HepG2 (cell line): ENCODE measurements around the gene ANO4.

Experiments used
- CEBPB ChIP-seq: IDR thresholded peaks from 2 replicates; pipeline ENCODE4 v1.6.1; 2011; ENCODE audit warnings: low read depth, low read length, improper control_type of control experiment, borderline replicate concordance
- HDAC6 ChIP-seq: fragments of 200-600 bp; sonication (generic); IDR thresholded peaks from 2 replicates; pipeline ENCODE4 v1.7.0; 2017; ENCODE audit warnings: mild to moderate bottlenecking, antibody characterized with exemption, low read length, low read depth
- NFE2 ChIP-seq: sonication (generic); formaldehyde crosslinking; IDR thresholded peaks from 2 replicates; pipeline ENCODE4 v1.4.0; 2020; ENCODE audit warnings: missing genetic modification reagents
- NR2C2 ChIP-seq: sonication (generic); formaldehyde crosslinking; IDR thresholded peaks from 2 replicates; pipeline ENCODE4 v1.4.0; 2020; ENCODE audit warnings: missing genetic modification reagents, mild to moderate bottlenecking, moderate library complexity, borderline replicate concordance
- SALL2 ChIP-seq: sonication (generic); formaldehyde crosslinking; IDR thresholded peaks from 2 replicates; pipeline ENCODE4 v1.8.1; 2023; ENCODE audit warnings: mild to moderate bottlenecking, missing genetic modification reagents, inconsistent platforms
- TAF1 ChIP-seq: sonication (generic); formaldehyde crosslinking; IDR thresholded peaks from 2 replicates; pipeline ENCODE4 v1.4.0; 2020; ENCODE audit warnings: missing genetic modification reagents
- TF ChIP-seq, protein P1 (sequence below): sonication (generic); formaldehyde crosslinking; IDR thresholded peaks from 2 replicates; pipeline ENCODE4 v1.5.1; 2020; ENCODE audit warnings: mild to moderate bottlenecking, missing genetic modification reagents, borderline replicate concordance
- TF ChIP-seq, protein P2 (sequence below): sonication (generic); formaldehyde crosslinking; IDR thresholded peaks from 2 replicates; pipeline ENCODE4 v1.5.0; 2020; ENCODE audit warnings: mild to moderate bottlenecking, missing genetic modification reagents, moderate library complexity

DNA sequence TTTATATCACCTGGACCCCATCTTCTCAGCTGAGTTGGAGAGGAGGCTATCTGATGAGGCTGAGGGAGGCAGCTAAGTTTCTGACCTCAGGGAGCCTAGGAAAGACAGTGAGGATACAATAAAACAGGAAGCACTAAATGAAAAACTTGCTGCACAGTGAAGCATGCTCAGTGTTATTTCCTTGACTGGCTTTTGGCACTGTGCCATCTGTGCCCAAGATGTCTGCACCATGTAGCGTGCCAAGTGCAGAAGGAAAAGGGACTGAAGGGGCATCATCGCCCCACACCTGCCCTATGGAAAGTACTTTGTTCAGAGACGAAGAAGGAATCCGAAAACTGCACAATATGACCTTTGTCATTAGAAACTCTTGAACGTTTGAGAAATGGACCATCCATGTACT is 102.7 kb downstream of the ANO4 start:
- TF ChIP-seq NFE2: no peak
- TF ChIP-seq HDAC6: no peak
- TF ChIP-seq, protein P1, sequence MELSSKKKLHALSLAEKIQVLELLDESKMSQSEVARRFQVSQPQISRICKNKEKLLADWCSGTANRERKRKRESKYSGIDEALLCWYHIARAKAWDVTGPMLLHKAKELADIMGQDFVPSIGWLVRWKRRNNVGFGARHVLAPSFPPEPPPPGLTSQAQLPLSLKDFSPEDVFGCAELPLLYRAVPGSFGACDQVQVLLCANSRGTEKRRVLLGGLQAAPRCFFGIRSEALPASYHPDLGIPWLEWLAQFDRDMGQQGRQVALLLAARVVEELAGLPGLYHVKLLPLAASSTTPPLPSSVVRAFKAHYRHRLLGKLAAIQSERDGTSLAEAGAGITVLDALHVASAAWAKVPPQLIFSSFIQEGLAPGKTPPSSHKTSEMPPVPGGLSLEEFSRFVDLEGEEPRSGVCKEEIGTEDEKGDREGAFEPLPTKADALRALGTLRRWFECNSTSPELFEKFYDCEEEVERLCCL (CRISPR knock-in tag): no peak
- no peak for TF ChIP-seq NR2C2 (CRISPR knock-in tag)
- TF ChIP-seq, protein P2, sequence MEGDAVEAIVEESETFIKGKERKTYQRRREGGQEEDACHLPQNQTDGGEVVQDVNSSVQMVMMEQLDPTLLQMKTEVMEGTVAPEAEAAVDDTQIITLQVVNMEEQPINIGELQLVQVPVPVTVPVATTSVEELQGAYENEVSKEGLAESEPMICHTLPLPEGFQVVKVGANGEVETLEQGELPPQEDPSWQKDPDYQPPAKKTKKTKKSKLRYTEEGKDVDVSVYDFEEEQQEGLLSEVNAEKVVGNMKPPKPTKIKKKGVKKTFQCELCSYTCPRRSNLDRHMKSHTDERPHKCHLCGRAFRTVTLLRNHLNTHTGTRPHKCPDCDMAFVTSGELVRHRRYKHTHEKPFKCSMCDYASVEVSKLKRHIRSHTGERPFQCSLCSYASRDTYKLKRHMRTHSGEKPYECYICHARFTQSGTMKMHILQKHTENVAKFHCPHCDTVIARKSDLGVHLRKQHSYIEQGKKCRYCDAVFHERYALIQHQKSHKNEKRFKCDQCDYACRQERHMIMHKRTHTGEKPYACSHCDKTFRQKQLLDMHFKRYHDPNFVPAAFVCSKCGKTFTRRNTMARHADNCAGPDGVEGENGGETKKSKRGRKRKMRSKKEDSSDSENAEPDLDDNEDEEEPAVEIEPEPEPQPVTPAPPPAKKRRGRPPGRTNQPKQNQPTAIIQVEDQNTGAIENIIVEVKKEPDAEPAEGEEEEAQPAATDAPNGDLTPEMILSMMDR (CRISPR knock-in tag): no peak
- no peak for TF ChIP-seq TAF1
- TF ChIP-seq CEBPB: no peak
- no peak for TF ChIP-seq SALL2 (CRISPR knock-in tag)
